ENCODE results near the gene LRCH2.
A peak's percentile ranks its signal among the peaks of the same experiment; 100 is the strongest.

LRCH2 gene

DNA sequence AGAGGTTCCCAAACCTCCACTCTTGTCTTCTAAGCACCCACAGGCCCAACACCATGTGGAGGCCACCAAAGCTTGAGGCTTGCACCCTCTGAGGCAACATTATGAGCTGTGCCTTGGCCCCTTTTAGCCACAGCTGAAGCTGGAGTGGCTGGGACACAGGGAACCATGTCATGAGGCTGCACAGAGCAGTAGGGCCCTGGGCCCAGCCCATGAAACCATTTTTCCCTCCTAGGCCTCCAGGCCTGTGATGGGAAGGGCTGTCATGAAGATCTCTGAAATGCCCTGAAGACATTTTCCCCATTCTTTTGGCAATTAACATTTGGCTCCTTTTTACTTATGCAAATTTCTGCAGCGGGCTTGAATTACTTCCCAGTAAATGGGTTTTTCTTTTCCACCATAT, 29.9 kb downstream of the LRCH2 start:
- no peak for DNase-seq (ENCODE audit: low read depth)

DNA sequence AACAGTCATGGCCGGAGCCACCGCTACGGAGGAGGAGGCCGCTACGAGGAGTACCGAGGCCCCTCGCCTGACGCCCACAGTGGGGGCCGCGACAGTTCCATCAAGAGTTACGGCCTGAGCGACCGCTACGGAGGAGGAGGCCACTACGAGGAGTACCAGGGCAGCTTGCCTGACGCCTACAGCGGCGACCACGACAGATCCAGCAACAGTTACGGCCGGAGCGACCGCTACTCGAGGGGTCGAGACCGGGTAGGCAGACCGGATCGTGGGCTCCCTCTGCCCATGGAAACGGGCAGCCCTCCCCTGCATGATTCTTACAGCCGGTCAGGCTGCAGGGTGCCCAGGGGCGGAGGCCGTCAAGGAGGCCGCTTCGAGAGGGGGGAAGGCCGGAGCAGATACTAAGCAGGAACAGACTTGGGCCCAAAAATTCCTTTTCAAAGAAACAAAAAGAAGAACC, 41.6 kb downstream of the LRCH2 start:
- no peak for DNase-seq (ENCODE audit: low read depth)

DNA sequence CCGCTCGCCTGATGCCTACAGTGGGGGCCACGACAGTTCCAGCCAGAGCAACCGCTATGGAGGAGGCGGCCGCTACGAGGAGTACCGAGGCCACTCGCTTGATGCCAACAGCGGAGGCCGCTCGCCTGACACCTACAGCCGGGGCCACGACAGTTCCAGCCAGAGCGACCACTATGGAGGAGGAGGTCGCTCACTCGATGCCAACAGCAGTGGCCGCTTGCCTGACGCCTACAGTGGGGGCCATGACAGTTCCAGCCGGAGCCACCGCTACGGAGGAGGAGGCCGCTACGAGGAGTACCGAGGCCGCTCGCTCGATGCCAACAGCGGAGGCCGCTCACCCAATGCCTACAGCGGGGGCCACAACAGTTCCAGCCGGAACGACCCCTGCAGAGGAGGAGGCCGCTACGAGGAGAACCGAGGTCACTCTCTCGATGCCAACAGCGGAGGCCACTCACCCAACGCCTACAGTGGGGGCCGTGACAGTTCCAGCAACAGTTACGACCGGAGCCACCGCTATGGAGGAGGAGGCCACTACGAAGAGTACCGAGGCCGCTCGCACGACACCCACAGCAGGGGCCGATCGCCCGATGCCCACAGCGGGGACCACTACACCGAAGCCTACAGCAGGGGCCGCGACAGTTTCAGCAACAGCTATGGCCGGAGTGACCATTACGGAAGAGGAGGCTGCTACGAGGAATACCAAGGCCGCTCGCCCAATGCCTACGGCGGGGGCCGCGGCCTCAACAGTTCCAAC, 42.2 kb downstream of the LRCH2 start:
- no peak for DNase-seq (ENCODE audit: low read depth)

DNA sequence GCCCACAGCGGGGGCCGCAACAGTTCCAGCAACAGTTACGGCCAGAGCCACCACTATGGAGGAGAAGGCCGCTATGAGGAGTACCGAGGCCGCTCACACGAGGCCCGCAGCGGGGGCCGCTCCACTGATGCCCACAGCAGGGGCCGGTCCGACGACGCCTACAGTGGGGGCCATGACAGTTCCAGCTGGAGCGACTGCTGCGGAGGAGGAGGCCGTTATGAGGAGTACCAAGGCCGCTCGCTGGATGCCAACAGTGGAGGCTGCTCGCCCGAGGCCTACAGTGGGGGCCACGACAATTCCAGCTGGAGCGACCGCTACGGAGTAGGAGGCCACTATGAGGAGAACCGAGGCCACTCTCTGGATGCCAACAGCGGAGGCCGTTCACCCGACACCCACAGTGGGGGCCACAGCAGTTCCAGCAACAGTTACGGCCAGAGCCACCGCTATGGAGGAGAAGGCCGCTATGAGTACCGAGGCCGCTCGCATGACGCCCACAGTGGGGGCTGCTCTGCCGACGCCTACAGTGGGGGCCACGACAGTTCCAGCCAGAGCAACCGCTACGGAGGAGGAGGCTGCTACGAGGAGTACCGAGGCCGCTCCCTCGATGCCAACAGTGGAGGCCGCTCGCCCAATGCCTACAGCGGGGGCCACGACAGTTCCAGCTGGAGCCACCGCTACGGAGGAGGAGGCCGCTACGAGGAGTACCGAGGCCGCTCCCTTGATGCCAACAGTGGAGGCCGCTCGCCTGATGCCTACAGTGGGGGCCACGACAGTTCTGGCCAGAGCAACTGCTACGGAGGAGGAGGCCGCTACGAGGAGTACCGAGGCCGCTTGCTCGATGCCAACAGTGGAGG, 43.0 kb downstream of the LRCH2 start:
- no peak for DNase-seq (ENCODE audit: low read depth)

DNA sequence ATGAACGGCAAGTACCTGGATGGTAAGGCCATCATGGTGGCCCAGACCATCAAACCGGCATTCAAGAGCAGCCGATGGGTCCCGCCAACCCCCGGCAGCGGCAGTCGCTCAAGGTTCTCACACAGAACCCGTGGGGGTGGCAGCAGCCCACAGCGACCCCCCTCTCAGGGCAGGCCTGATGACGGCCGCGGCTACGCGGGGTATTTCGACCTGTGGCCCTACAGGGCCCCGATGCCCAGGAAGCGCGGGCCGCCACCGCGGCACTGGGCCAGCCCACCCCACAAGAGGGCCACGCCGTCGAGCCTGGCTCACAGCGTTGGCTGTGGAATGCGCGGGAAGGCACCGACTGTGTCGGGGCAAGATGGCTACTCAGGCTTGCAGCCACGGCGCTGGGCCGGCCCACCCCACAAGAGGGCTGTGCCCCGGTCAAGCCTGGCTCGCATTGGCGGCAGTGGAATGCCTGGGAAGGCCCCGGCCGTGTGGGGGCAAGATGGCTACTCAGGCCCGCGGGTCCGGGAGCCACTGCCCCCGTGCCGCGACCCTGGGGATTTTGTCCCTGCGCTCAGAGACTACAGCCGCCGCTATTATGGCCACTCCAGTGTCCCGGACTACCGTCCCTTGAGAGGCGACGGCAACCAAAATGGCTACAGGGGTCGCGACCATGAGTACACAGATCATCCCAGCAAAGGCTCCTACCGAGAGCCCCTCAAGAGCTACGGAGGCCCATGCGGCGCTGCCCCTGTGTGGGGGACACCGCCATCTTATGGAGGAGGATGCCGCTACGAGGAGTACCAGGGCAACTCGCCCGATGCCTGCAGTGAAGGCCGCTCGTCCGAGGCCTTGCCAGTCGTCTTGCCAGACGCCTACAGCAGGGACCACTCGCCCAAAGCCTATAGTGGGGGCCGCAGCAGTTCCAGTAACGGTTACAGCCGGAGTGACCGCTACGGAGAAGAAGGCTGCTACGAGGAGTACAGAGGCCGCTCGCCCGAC, 44.0 kb downstream of the LRCH2 start:
- no peak for DNase-seq (ENCODE audit: low read depth)

DNA sequence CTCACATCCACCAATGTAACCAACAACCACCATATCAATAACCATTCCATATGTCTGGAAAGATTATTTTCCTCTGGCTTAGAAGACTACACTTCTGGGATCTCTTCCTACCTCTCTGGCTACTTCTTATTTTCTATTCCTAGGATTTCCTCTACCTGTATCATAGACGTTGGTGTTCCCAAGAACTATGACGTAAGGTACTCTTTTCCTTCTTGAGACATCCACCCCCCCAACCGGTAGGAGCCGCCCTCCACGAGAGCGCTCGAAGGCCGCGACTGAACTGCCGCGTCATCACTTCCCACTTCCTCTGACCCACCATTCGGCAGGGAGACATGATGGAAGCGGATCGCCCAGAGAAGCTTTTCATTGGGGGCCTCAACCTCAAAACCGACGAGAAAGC, 44.8 kb downstream of the LRCH2 start, which contains the start of gene RBMXL3:
Gene RBMXL3 (plus strand): TSS at position 301 of the 400 bp plus-strand sequence. CDS start 32 bp downstream, at position 333.
- no peak for DNase-seq (ENCODE audit: low read depth)

DNA sequence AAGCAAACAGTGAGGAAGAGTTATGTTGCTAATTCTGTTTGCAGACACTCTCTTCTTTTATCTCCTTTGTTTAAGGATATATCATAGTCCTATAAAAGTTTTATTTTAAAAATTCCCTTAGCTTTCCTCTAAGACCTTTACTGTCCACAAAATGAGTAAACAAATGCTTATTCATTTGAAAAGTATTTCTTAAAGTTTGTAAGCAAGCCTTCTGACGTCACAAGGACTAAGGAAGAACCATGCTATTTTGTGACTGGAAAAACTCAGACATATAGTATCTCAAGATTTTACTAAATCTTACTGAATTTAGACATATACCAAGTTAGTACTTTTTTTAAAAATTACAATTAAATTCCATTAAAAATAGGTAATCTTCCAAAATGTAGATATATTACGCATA, 49.9 kb downstream of the LRCH2 start:
- DNase-seq (ENCODE audit: low read depth), result peak; percentile 66

DNA sequence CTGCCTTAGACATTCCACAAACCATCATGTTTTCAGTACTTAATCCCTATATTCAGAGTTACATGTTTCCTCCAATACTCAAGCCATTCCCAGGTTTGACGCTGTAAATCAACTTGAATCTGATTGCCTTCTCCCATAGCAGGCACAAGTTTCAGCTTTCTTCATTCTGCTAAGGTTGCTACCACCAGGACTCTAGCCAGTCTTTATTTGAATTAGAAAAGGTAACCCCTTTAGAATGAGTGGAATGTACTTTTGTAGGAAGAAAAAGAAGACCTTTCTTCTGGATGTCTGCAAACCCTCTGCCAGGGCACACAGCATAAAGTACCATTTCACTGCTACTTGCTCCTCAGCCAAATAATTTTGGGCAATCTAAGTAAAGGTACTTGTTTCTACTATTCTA, 55.4 kb downstream of the LRCH2 start:
- no peak for DNase-seq (ENCODE audit: low read depth)

DNA sequence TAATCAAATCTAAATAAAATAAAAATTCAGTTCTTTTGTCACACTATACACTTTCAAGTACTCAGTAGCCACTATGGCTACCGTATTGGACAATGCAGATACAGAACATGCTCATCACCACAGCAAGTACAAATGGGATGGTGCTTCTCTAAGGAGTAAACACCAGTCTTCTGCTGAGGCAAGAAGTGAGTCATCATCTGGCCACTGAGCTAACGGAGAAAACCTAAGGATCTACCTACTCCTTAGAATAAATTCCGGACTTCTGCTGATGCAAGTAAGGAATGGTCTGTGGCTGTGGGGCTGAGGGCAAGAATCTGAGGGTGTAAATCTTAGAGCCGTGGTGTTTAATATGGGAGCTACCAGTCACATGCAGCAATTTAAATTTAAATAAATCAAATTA, 56.0 kb downstream of the LRCH2 start:
- DNase-seq (ENCODE audit: low read depth), result peak; percentile 67

DNA sequence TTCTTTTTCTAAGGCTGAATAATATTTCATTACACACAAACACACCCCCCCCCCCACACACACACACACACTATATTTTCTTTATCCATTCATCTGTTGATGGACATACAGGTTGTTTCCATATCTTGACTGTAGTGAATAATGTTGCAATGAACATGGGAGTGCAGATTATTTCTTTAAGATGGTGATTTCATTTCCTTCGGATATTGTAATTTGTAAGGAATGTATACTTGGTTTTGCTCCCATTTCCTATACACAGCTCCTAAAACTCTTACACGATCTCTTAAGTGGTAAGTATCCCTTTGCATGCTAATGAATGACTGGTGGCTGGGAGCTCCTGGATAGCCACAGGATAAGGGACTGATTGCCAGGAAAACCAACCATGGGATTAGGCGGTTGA, 59.3 kb downstream of the LRCH2 start:
- DNase-seq (ENCODE audit: low read depth), result no peak

DNA sequence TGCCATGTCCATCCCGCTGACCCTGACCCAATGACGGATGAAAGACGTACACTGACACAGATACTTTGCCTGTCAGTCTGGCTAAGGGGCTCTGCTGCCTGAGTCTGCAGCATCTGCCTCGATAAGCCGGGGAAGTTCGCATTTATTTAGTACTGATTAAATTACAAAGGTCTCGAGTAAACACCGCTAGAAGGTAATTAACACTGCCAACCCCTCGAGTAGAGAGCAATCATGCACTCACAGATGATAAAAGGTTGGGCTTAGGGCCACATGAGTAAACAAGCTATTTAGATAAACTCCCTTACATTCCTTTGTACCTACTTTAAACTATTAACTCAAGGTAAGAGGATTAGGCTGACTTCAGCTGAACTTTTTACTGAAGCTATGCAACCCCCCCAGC, 60.7 kb downstream of the LRCH2 start:
- DNase-seq (ENCODE audit: low read depth), result no peak

DNA sequence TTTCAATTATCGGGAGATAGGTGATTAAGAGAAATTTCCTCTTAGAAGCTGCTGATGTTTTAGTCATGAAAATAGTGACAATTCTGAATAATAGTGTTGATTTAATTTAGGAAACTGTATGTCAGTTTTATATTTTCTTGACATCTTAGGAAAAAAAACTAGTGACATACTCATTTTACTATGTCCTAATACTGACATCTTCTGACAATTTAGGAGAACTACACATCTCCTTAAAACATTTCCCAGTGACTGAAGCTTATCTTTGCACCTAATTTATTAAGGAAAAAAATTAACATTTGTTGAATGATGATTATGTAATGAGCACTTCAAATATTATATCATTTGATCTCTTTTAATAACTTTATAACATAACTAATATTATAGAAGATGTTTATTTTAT, 86.7 kb downstream of the LRCH2 start:
- peak; percentile 22 for DNase-seq (ENCODE audit: low read depth)

DNA sequence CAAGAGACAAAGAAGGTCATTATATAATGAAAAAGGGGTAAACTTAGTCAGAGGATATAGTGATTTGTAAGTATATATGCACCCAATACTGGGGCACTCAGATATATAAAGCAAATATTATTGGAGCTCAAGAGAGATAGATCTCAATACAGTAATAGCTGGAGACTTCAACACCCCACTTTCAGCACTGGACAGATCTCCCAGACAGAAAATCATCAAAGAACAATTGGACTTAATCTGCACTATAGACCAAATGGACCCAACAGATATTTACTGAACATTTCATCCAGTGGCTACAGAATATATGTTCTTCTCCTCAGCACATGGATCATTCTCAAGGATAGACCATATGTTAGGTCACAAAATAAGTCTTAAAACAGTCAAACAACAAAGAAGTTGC, 91.8 kb downstream of the LRCH2 start:
- no peak for DNase-seq (ENCODE audit: low read depth)

DNA sequence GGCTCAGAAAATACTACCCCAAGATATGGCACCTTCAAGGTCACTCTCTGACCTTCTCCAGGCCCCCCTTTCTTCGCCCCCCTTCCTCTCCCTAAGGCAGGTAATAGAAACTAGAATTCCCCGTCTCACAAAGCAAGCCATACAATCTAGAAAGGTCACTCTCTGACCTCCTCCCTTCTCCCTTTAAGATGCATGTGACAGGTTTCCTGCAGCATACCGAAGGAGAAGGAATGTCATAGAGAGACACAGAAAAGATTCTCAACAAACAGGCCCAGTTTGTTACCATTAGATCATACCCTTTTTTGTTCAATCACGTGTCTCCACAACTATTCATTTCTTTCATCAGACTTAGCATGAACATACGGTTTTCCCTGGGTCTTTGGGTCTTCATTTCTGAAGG, 95.9 kb downstream of the LRCH2 start:
- no peak for DNase-seq (ENCODE audit: low read depth)

DNA sequence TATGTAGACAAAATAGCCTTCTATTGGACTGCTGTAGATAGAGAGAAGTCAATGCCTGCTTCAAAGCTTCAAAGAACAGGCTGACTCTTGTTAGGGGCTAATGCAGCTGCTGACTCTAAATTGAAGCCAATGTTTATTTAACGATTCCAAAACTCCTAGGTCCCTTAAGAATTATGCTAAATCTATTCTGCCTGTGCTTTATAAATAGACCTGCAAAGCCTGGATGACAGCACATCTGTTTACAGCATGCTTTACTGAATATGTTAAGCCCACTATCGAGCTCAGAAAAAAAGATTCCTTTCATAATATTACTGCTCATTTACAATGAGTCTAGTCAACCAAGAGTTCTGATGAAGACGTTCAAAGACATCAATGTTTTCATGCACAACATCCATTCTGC, 99.5 kb downstream of the LRCH2 start:
- no peak for DNase-seq (ENCODE audit: low read depth)

DNA sequence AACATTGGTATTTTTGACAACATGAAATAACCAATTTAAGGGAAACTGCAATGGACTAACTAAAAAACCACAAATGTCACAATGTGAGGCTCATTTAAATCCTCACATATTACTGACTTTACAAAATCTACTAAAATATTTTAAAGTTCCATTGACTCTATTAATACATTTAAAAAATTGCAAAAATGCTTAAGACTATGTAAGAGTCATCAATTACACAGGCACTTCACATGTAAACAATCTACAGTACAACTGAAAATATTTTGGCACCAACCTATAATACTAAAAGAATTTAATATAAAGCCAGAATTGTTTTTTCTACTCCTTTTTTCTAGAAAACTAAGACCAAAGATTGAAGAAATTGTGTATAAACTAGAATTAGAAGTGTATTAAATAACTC, 121.5 kb downstream of the LRCH2 start:
- DNase-seq (ENCODE audit: low read depth), result no peak

DNA sequence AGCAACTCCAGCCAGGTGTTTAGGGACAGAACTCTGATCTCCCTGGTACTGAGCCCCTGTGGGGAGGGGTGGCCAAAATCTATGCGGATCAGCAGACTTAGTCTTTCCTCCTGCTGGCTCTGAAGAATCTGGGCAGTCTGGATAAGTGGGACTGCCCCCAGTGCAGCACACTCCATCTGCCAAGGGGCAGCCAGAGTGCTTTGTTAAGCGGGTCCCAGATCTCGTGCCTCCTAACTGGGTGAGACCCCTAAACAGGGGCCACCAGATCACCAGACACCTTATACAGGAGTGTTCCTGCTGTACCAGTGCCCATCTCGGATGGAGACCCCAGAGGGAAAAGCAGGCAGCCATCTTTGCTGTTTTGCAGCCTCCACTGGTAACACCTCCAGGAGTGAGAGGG, 135.0 kb downstream of the LRCH2 start:
- no peak for DNase-seq (ENCODE audit: low read depth)

DNA sequence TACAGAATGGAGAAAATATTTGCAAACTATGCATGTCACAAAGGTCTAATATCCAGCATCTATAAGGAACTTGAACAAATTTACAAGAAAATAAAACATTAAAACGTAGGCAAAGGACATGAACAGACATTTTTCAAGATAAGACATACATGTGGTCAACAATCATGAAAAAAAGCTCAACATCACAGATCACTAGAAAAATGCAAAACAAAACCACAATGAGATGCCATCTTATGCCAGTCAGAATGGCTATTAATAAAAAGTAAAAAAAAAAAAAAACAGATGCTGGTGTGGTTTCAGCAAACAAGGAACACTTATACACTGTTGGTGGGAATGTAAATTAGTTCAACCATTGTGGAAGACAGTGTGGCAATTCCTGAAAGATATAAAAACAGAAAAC, 140.7 kb downstream of the LRCH2 start:
- DNase-seq (ENCODE audit: low read depth), result peak; percentile 65

DNA sequence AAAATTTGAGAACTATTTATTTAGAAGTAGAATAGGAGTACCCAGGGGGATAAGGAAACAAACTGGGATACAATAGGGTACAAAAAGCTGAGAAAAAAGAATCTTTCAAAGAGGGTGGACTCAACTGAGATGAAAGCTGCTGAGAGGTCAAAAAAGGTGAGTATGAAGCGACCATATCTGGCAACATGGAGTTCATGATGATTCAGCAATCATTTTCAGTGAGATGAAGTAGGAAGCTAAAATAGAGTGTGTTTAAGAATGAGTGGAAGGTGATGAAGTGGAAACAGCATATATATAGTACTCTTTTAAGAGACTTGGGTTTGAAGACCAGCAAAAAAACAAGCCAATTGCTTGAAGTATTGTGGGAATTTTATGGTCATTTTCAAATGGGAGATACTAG, 144.5 kb downstream of the LRCH2 start:
- DNase-seq (ENCODE audit: low read depth), result no peak

DNA sequence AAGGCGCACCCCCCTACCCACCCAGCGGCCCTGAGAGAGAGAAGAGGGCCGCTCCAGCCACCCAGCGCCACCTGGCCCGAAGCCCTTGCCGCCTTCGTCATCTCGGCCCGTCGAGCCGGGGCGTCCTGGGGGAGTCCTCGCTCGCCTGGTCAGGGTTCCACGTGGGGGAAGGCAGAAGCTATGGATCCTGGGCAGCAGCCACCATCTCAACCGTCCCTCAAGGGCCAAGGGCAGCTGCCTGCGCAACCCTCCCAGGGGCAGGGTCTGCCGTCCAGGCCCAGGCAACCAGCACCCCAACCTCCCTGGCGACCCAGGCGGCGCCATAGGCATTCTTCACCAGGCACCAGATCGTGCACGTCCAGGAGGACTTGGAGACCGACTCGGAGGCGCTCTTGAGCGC, 165.0 kb downstream of the LRCH2 start:
- no peak for DNase-seq (ENCODE audit: low read depth)

DNA sequence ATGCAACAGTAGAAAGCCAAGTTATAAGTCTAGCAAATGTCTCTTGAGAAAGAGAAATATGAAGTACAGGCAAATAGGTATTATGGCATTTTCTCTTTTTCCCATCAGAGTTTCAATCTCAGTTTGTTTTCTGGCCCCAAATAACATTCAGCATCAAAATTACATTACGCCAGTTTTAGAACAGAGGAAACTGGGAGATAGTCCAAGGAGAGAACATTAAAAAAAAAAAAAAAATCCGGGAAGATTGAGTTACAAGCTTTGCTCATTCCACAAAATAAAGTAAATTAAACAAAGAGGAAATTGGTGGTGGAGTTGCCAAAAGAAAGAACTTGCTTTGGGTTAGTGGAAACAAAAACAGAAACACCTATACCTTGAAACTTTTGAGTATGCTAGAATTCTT, 166.1 kb downstream of the LRCH2 start:
- DNase-seq (ENCODE audit: low read depth), result no peak

DNA sequence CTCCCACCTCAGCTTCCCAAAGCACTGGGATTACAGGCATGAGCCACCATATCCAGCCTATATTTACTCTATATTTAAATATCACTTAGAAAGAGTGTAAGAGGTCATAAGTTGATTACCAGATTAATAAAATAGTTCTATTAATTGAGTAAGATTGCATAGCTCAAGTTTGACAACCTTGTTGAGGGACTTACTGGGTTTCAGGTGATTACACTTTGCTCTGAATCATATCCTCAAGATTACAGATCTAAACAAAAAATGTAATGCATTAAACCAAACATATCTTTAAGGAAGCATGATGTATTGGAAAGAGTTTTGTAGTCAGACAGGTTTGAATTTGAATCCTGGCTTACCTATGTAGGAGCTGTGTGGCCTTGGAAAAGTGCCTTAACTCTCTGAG, 168.6 kb downstream of the LRCH2 start:
- DNase-seq (ENCODE audit: low read depth), result no peak
